ENCODE data around the gene PXK. TPM values are rescaled to one million over a fixed set of nuclear protein-coding genes. Genes with fewer than 3 reads are reported as not detected.
A peak's percentile ranks its signal among the peaks of the same experiment; 100 is the strongest.

PXK gene
- total RNA-seq, 4 donors from 2014 or later, result 22.7 to 51.3 (median 41.0) TPM

DNA sequence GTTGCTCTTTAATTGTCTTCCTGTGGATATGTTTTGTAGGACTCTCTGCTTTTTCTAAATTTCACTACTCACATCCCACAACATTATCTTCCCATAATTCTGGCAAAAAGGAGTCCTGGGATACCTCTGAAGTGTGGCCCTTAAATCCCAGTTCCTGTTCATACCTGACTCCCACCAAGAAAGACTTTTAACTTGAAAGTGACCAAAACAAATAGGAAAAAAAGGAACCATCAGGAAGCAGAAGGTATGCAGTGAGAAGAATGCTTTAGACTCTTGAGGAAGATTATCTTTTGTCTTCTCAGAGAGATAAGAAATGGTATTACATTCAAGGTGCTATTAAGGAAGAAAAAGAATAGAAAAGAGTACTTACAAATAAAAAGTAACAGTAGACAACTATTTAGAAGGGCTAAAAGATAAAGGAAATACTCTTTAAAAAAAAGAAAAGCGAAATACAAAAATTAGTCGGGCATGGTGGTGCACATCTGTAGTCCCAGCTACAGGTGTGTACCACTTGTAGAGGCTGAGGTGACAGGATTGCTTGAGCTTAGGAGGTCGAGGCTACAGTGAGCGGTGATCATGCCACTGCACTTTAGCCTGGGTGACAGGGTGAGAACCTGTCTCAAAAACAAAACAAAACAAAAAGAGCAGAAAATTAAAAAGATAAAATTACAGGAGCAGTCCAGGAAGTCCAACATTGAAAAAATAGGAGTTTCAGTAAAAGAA, 46.8 kb downstream of the PXK start:
- Histone ChIP-seq H3K36me3 (no peaks in the 10 kb centered on the region), H3K4me3 (no peak overlapping the region), H3K27me3 (no peaks in the 10 kb centered on the region), H3K9me3 (no peaks in the 10 kb centered on the region), H3K27ac (no peak overlapping the region), H3K4me1 (peaks cover 0 to 20% (median 0%) of the 10 kb centered on the region in 4 donors)
- 86 to 88% methylated on average over 4 of the region's 4 CpGs for WGBS, 2 donors
- no peak for DNase-seq (ENCODE audit: low spot score in 2 of 2)
- TF ChIP-seq, protein P1, sequence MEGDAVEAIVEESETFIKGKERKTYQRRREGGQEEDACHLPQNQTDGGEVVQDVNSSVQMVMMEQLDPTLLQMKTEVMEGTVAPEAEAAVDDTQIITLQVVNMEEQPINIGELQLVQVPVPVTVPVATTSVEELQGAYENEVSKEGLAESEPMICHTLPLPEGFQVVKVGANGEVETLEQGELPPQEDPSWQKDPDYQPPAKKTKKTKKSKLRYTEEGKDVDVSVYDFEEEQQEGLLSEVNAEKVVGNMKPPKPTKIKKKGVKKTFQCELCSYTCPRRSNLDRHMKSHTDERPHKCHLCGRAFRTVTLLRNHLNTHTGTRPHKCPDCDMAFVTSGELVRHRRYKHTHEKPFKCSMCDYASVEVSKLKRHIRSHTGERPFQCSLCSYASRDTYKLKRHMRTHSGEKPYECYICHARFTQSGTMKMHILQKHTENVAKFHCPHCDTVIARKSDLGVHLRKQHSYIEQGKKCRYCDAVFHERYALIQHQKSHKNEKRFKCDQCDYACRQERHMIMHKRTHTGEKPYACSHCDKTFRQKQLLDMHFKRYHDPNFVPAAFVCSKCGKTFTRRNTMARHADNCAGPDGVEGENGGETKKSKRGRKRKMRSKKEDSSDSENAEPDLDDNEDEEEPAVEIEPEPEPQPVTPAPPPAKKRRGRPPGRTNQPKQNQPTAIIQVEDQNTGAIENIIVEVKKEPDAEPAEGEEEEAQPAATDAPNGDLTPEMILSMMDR (IDR thresholded peaks at IDR 0.05), result no peak
- TF ChIP-seq POLR2A (IDR thresholded peaks at IDR 0.05) (no peak), EP300 (IDR thresholded peaks at IDR 0.05) (no peak)

DNA sequence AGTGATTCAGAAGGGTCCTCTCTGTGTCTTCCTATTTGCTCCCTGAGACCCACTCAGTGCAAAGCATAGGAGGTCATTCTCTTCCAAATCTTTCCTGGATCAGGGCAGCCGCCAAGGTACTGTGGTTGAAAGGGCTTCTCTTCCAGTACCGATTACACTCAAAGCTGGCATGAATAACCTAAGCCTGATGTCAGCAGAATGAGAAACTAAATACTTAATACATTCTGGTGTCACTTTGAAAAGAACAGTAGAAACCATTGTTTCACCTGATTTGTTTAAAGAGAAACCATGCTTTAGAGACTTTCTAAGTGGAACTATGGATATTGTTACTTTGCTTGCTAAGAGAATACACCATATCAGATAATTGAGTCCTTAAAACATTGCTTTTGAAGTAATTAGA, 50.8 kb downstream of the PXK start:
- H3K27ac ChIP-seq, result peak overlapping the region in 1 of 4 donors; percentile 1
- TF ChIP-seq EP300 (IDR thresholded peaks at IDR 0.05), result no peak
- no peak for TF ChIP-seq POLR2A (IDR thresholded peaks at IDR 0.05)
- TF ChIP-seq, protein P1 (IDR thresholded peaks at IDR 0.05), result no peak
- H3K4me1 ChIP-seq, result peaks cover 0 to 43% (median 17%) of the 10 kb centered on the region in 4 donors
- no peak for DNase-seq (ENCODE audit: low spot score in 2 of 2)
- H3K4me3 ChIP-seq, result no peak overlapping the region
- H3K9me3 ChIP-seq, result no peaks in the 10 kb centered on the region
- H3K27me3 ChIP-seq, result no peaks in the 10 kb centered on the region
- H3K36me3 ChIP-seq, result no peaks in the 10 kb centered on the region
- 57 to 63% methylated on average over 2 of the region's 2 CpGs for WGBS, 2 donors

DNA sequence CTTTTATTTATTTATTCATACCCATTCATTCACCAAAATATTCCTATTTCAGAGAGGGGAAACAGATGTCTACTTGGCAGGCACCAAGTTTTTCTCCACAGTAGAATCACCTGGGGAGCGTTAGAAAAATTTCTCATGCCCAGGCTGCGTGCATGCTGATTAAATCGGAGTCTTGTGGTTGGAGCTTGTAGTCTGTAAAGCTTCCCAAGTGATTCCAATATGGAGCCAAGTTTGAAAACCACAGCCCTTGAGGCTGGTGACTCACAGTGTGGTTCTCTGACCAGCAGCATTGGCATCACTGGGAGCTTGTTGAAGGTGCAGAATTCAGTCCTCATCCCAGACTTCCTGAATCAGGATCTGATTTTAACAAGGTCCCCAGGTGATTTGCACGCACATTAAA, 51.2 kb downstream of the PXK start:
- peaks cover 0 to 47% (median 18%) of the 10 kb centered on the region in 4 donors for H3K4me1 ChIP-seq
- H3K27ac ChIP-seq, result peak overlapping the region in 2 of 4 donors; percentile 32 to 68
- no peaks in the 10 kb centered on the region for H3K36me3 ChIP-seq
- H3K27me3 ChIP-seq, result no peaks in the 10 kb centered on the region
- 57 to 62% methylated on average over 4 of the region's 4 CpGs for WGBS, 2 donors
- no peaks in the 10 kb centered on the region for H3K9me3 ChIP-seq
- DNase-seq (ENCODE audit: low spot score in 2 of 2), result peak in 1 of 2 donors; percentile 30
- TF ChIP-seq EP300 (IDR thresholded peaks at IDR 0.05) (no peak), POLR2A (IDR thresholded peaks at IDR 0.05) (no peak)
- TF ChIP-seq, protein P1 (IDR thresholded peaks at IDR 0.05), result no peak
- no peak overlapping the region for H3K4me3 ChIP-seq

DNA sequence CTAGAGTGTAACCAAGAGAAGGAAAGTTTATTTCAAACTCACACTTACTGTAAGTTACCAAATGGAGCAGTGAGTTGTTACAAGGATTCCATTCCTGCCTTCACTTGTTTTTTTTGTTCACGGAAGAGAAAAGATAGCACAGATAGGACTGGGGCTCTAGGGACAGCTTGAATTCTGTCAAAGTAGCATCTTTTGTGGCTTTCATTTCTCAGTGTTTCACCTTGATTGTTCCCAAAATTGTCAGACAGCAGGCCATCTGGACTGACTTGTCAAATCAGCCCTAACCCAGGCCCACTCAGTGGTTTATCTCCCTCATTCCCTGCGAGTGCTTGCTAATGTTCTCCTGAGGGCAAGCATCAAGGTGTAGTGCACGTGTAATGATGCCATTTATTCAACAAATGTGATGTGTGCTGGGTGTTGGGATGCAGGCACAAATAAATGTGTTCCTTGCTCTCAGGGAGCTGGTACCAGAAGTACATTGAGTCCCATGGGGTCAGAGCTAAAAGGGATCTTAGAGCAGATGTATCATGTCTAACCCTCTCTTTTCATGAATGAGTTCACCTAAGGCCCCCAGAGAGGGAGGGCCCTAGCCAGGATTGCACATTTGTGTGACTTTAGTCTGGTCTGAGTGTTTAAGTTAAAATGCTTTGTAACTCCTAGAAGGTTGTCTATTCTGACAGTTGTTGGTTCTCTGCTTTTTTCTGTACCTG, 51.8 kb downstream of the PXK start:
- peak overlapping the region in 2 of 4 donors; percentile 32 to 68 for H3K27ac ChIP-seq
- no peaks in the 10 kb centered on the region for H3K36me3 ChIP-seq
- no peak for DNase-seq (ENCODE audit: low spot score in 2 of 2)
- no peak for TF ChIP-seq EP300 (IDR thresholded peaks at IDR 0.05)
- peaks cover 0 to 54% (median 20%) of the 10 kb centered on the region in 4 donors for H3K4me1 ChIP-seq
- WGBS, 2 donors, result 78 to 86% methylated on average over 3 of the region's 3 CpGs
- H3K4me3 ChIP-seq, result no peak overlapping the region
- H3K9me3 ChIP-seq, result no peaks in the 10 kb centered on the region
- no peaks in the 10 kb centered on the region for H3K27me3 ChIP-seq

DNA sequence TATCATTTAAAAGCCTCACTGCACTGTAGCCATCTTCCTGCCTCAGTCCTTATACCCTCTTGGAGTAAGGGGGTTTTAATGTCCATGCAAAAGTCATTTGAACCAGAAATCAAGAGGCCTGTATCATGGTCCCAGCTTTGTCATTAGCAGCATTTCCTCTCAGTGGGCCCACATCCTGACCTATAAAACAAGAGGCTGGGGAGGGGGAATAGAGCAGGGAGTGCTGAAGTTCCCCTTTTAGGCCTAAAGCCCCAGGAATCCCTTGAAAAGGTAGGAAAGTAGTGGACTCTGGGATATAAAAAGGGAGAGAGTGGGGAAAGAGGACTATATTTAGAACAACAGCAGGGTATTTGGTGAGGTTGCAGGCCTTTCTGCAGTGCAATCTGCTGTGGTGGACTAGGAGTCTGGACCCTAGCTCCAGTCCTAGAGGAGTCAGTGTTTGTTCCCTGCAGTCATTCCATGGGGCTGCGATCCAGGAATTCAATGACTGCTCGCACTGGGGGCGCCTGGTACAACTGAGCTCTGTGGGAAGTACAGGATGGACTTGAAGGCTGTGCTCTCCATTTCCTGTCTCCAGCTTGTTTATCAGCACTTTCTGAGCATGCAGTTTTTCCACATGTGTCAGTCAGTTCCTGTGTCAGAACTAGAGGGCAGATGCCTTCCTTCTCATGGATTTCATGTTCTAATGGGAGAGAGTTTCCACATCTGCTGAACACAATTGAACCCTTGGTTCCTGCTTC, 54.1 kb downstream of the PXK start:
- TF ChIP-seq EP300 (IDR thresholded peaks at IDR 0.05), result no peak
- no peak for TF ChIP-seq POLR2A (IDR thresholded peaks at IDR 0.05)
- TF ChIP-seq, protein P1 (IDR thresholded peaks at IDR 0.05), result no peak
- DNase-seq (ENCODE audit: low spot score in 2 of 2), result no peak
- H3K36me3 ChIP-seq, result peaks cover 0 to 2% (median 0%) of the 10 kb centered on the region in 3 donors
- H3K4me3 ChIP-seq, result no peak overlapping the region
- H3K27me3 ChIP-seq, result no peaks in the 10 kb centered on the region
- H3K4me1 ChIP-seq, result peaks cover 0 to 67% (median 21%) of the 10 kb centered on the region in 4 donors
- no peaks in the 10 kb centered on the region for H3K9me3 ChIP-seq
- WGBS, 2 donors, result 56 to 60% methylated on average over 3 of the region's 3 CpGs
- peak overlapping the region in 3 of 4 donors; percentile 67 to 88 (median 87) for H3K27ac ChIP-seq

Measured in tibial nerve (tissue), 4 donors.